Ovary (tissue), 9 donors: Measurements from ENCODE around the gene CACNB4. TPM values are rescaled to one million over a fixed set of nuclear protein-coding genes. Genes with fewer than 3 reads are reported as not detected.
"Not testable (repeated sequence)": the region's sequence is repeated elsewhere in the genome, so short reads cannot be mapped to it uniquely, and the experiment has no call there.

Experiments
- DNase-seq, 5 donors: peaks; one replicate each; pipeline ENCODE4 v3.0.0-alpha.2; 2019 to 2020
- H3K27ac ChIP-seq, 2 donors: fragments of 200-600 bp; one replicate each; pipeline versions ENCODE4 v1.5.1 to v1.8.0; 2019 to 2022
- H3K27me3 ChIP-seq: fragments of 200-600 bp; one replicate; pipeline ENCODE4 v1.8.0; 2022
- H3K36me3 ChIP-seq: fragments of 200-600 bp; sonication (generic); one replicate; pipeline ENCODE4 v1.5.1; 2019
- H3K4me1 ChIP-seq: one replicate; pipeline ENCODE4 v1.8.1; 2013; ENCODE audit warnings: mild to moderate bottlenecking, moderate library complexity; ENCODE audit not compliant: insufficient read depth
- H3K4me3 ChIP-seq: fragments of 200-600 bp; sonication (generic); one replicate; pipeline ENCODE4 v1.5.1; 2017
- H3K9me3 ChIP-seq, 2 donors: fragments of 200-600 bp in 1 of 2; sonication (generic) in 1 of 2; one replicate each; pipeline versions ENCODE4 v1.5.1 to v1.8.1; 2013 to 2019; ENCODE audit warnings: mild to moderate bottlenecking in 1 of 2, moderate library complexity in 1 of 2
- CTCF ChIP-seq, 3 donors: fragments of 450-650 bp in 2 of 3; fragments of 200-600 bp in 1 of 3; IDR thresholded peaks; one replicate each; pipeline versions ENCODE4 v1.5.1 to v1.8.0; 2016 to 2022; ENCODE audit warnings: antibody characterized with exemption in 3 of 3, mild to moderate bottlenecking in 1 of 3
- EP300 ChIP-seq: sonication (generic); formaldehyde crosslinking; IDR thresholded peaks from one replicate; pipeline ENCODE4 v1.6.1; 2017; ENCODE audit warnings: antibody characterized with exemption
- POLR2A ChIP-seq: fragments of 450-650 bp; IDR thresholded peaks from one replicate; pipeline ENCODE4 v1.6.1; 2017; ENCODE audit warnings: antibody characterized with exemption, mild to moderate bottlenecking, moderate library complexity
- WGBS, 3 donors: extraction: QIAGEN DNeasy Blood & Tissue Kit in 1 of 3; methylation state at CpG; one replicate each; pipeline versions ENCODE4 v1.1.5 to v1.1.7; 2013 to 2017; 5-methylcytosine and 5-hydroxymethylcytosine counted together
- intact Hi-C, 4 donors: fragments of 100-400 bp; cut with DNase I; formaldehyde crosslinking; loops; one replicate each; pipeline versions ENCODE4 v1.11.0 to v1.15.1; 2022 to 2023
- polyA plus RNA-seq, 2 donors: library from polyadenylated mRNA; stranded (reverse); fragments of 200-250 nt in 1 of 2; fragments of 350-450 nt in 1 of 2; fragmentation: Illumina TruSeq in 1 of 2; extraction: RNeasy Lipid Tissue Mini Kit (QIAGEN cat#74804) in 1 of 2; gene quantifications; one replicate each; pipeline ENCODE4 v1.2.3, GENCODE V29; 2013 to 2014
- total RNA-seq, 7 donors: library from RNA; depleted of rRNA in 2 of 7; stranded (reverse); fragments of >200 nt in 2 of 7; fragmentation: NEBNext Ultra II Directional in 3 of 7; extraction: Animal tissue kit (Norgen Biotek cat#: 25700) in 3 of 7; gene quantifications; one replicate each; pipeline versions ENCODE4 v1.1.0 to v1.2.4, GENCODE V29; 2016 to 2023
- donor health status: DM: no; HTN: no; CAD: no; lungs with moderate emphysema.
- donor health status: DM: no; HTN: no; CAD: no.
- donor health status: Bipolar disorder and iron deficiency.
- donor health status: DM: yes; HTN: yes; CAD: no.
- donor health status: DM: no; HTN: no; CAD: no.
- donor health status: DM: yes; HTN: yes; CAD: no.

Gene CACNB4
- total and polyA plus RNA-seq, 9 donors, result 0.23 to 1.9 (median 1.0) TPM

GRCh38 chr2:151881342-151881741 is 217.5 kb downstream of the CACNB4 start:
- 77 to 87% (median 82%) methylated on average over 7 of the region's 7 CpGs for WGBS, 3 donors
- intact Hi-C loops, result no loop called here
- H3K27me3 ChIP-seq, result no peaks in the 10 kb centered on the region
- no peaks in the 10 kb centered on the region for H3K9me3 ChIP-seq
- H3K4me1 ChIP-seq, result no peaks in the 10 kb centered on the region
- H3K4me3 ChIP-seq, result no peak overlapping the region
- no peak overlapping the region for H3K27ac ChIP-seq
- DNase-seq, result no peak
- H3K36me3 ChIP-seq, result no peaks in the 10 kb centered on the region
- no peak for TF ChIP-seq EP300
- TF ChIP-seq CTCF (IDR thresholded peaks at IDR 0.05), result no peak
- TF ChIP-seq POLR2A, result no peak

GRCh38 chr2:151880586-151880985 is 218.3 kb downstream of the CACNB4 start:
- no peak overlapping the region for H3K4me3 ChIP-seq
- 87 to 96% (median 96%) methylated on average over 4 of the region's 4 CpGs for WGBS, 3 donors
- no peak for DNase-seq
- no peaks in the 10 kb centered on the region for H3K4me1 ChIP-seq
- intact Hi-C loops, result no loop called here
- TF ChIP-seq POLR2A (no peak), CTCF (IDR thresholded peaks at IDR 0.05) (no peak), EP300 (no peak)
- no peak overlapping the region for H3K27ac ChIP-seq
- no peaks in the 10 kb centered on the region for H3K27me3 ChIP-seq
- no peaks in the 10 kb centered on the region for H3K9me3 ChIP-seq
- H3K36me3 ChIP-seq, result no peaks in the 10 kb centered on the region

- H3K4me1 ChIP-seq, result no peaks in the 10 kb centered on the region
- H3K36me3 ChIP-seq, result no peaks in the 10 kb centered on the region
- H3K27me3 ChIP-seq, result no peaks in the 10 kb centered on the region
- no peak overlapping the region for H3K4me3 ChIP-seq
- no peaks in the 10 kb centered on the region for H3K9me3 ChIP-seq
- TF ChIP-seq EP300, result no peak
- TF ChIP-seq CTCF (IDR thresholded peaks at IDR 0.05), result no peak
- no peak for TF ChIP-seq POLR2A
- H3K27ac ChIP-seq, result no peak overlapping the region
- intact Hi-C loops, result loop anchor here in 1 of 4 donors (10.0 kb wide), 1 partner anchor 264 kb away; no protein-coding TSS in a partner anchor
- WGBS, 3 donors, result 41 to 52% (median 45%) methylated on average over 2 of the region's 2 CpGs
- no peak for DNase-seq
These were observed 219.9 kb downstream of the CACNB4 start for GRCh38 chr2:151878655-151879563.

DNA sequence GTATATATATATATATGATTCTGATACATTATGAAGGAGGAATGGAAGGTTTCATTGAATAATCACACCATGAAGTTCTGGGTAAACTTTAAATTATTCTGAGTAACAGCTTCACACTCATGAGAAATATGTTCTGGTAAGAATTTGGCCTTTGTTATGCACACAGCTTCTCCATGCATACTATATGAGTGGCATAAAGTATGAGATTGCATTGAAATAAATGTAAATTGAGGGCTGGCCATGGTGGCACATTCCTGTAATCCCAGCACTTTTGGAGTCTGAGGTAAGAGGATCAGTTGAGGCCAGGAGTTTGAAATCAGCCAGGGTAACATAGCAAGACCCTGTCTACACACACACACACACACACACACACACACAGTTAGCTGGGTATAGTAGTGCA is 220.6 kb downstream of the CACNB4 start:
- no peak overlapping the region for H3K27ac ChIP-seq
- no peaks in the 10 kb centered on the region for H3K9me3 ChIP-seq
- DNase-seq, result no peak
- H3K36me3 ChIP-seq, result no peaks in the 10 kb centered on the region
- no peaks in the 10 kb centered on the region for H3K27me3 ChIP-seq
- intact Hi-C loops, result loop anchor here in 1 of 4 donors (10.0 kb wide), 1 partner anchor 263 kb away; no protein-coding TSS in a partner anchor
- no peaks in the 10 kb centered on the region for H3K4me1 ChIP-seq
- no peak overlapping the region for H3K4me3 ChIP-seq
- TF ChIP-seq CTCF (IDR thresholded peaks at IDR 0.05), result no peak
- TF ChIP-seq POLR2A, result no peak
- TF ChIP-seq EP300, result no peak

GRCh38 chr2:151875631-151876030 is 223.2 kb downstream of the CACNB4 start:
- not testable (repeated sequence) for H3K4me1 ChIP-seq
- WGBS, 3 donors, result 72 to 87% methylated on average over 4 to 21 of the region's 34 CpGs; no CpG with 5 or more reads in 1 of the 3 donors

More at GRCh38 chr2:151875631-151876030, 223.2 kb downstream of the CACNB4 start:
- not testable (repeated sequence) for DNase-seq, H3K36me3 ChIP-seq, H3K4me3 ChIP-seq, H3K9me3 ChIP-seq, H3K27me3 ChIP-seq, H3K27ac ChIP-seq
- intact Hi-C loops, result loop anchor here in 1 of 4 donors (10.0 kb wide), 1 partner anchor 261 kb away; no protein-coding TSS in a partner anchor
